IMR-90 (cell line): ENCODE data around the gene SCTR. TPM values are rescaled to one million over a fixed set of nuclear protein-coding genes. Genes with fewer than 3 reads are reported as not detected.

Experiments
- ATAC-seq: fragments of 200-7000 bp; cut with Tn5 transposase; 2 replicates; pipeline ENCODE4 v1.9.1; 2020; ENCODE audit warnings: low read depth, mild to moderate bottlenecking, moderate library complexity
- BruUV-seq: library from RNA; stranded (reverse); fragments of 400-500 nt; replicated peaks from 2 replicates; lab custom pipeline; 2021; lab: Mats Ljungman, UMichigan
- CTCF ChIA-PET: fragments of 300-600 bp; formaldehyde crosslinking; extraction: SDS; loops from one replicate; lab custom pipeline; 2021; ENCODE audit warnings: antibody characterized with exemption; lab: Yijun Ruan, JAX
- POLR2A ChIA-PET: fragments of 300-600 bp; sonication (Branson Sonifier 250); formaldehyde crosslinking; loops from one replicate; lab custom pipeline; 2022; ENCODE audit warnings: antibody characterized with exemption; ENCODE audit not compliant: unreplicated experiment; lab: Charles Lee
- DNase-seq: peaks from one replicate; pipeline ENCODE4 v3.0.0; 2013
- H2AFZ ChIP-seq: replicated peaks from 2 replicates; pipeline ENCODE3; 2013; ENCODE audit warnings: low read length, mild to moderate bottlenecking; ENCODE audit not compliant: poor library complexity
- H2AK5ac ChIP-seq: 2 replicates; pipeline ENCODE4 v1.6.1; 2013; ENCODE audit warnings: low read depth, low read length, inconsistent platforms
- H2AK9ac ChIP-seq: replicated peaks from 2 replicates; pipeline ENCODE3; 2013; ENCODE audit warnings: mild to moderate bottlenecking, low read depth, low read length, moderate library complexity; ENCODE audit not compliant: poor library complexity
- H2BK120ac ChIP-seq: 2 replicates; pipeline ENCODE4 v1.6.1; 2013; ENCODE audit warnings: low read depth, low read length, inconsistent platforms
- H2BK15ac ChIP-seq: 3 replicates; pipeline ENCODE4 v1.6.1; 2013; ENCODE audit warnings: low read depth, low read length, inconsistent platforms
- H2BK20ac ChIP-seq: 2 replicates; pipeline ENCODE4 v1.6.1; 2013; ENCODE audit warnings: low read depth, mild to moderate bottlenecking, inconsistent platforms, low read length, moderate library complexity
- H2BK5ac ChIP-seq: 2 replicates; pipeline ENCODE4 v1.6.1; 2013; ENCODE audit warnings: mild to moderate bottlenecking, low read depth, low read length, inconsistent platforms; ENCODE audit not compliant: poor library complexity, severe bottlenecking
- H3K14ac ChIP-seq: replicated peaks from 2 replicates; pipeline ENCODE4 v1.6.1; 2013; ENCODE audit warnings: low read depth, low read length, inconsistent platforms
- H3K18ac ChIP-seq: 2 replicates; pipeline ENCODE4 v1.6.1; 2013; ENCODE audit warnings: low read depth, low read length, control low read depth
- H3K23ac ChIP-seq: 2 replicates; pipeline ENCODE4 v1.6.1; 2013; ENCODE audit warnings: low read depth, low read length, inconsistent platforms
- H3K27ac ChIP-seq: 2 replicates; pipeline ENCODE4 v1.5.1; 2013; ENCODE audit warnings: mild to moderate bottlenecking, control low read depth, low read length; ENCODE audit not compliant: insufficient read depth
- H3K27me3 ChIP-seq: 2 replicates; pipeline ENCODE4 v1.6.1; 2013; ENCODE audit warnings: low read length; ENCODE audit not compliant: control insufficient read depth, insufficient read depth
- H3K36me3 ChIP-seq: 2 replicates; pipeline ENCODE4 v1.6.1; 2013; ENCODE audit warnings: low read length, mixed read lengths; ENCODE audit not compliant: control insufficient read depth, insufficient read depth
- H3K4ac ChIP-seq: 2 replicates; pipeline ENCODE4 v1.6.1; 2013; ENCODE audit warnings: low read depth, low read length, inconsistent platforms
- H3K4me1 ChIP-seq: 2 replicates; pipeline ENCODE4 v1.6.1; 2013; ENCODE audit warnings: low read length, mixed read lengths; ENCODE audit not compliant: control insufficient read depth, insufficient read depth
- H3K4me2 ChIP-seq: 2 replicates; pipeline ENCODE4 v1.6.1; 2013; ENCODE audit warnings: low read depth, mild to moderate bottlenecking, control low read depth, low read length, moderate library complexity
- H3K4me3 ChIP-seq: 2 replicates; pipeline ENCODE4 v1.5.1; 2013; ENCODE audit warnings: low read depth, mild to moderate bottlenecking, control low read depth, low read length, moderate library complexity; ENCODE audit not compliant: insufficient read depth
- H3K56ac ChIP-seq: 2 replicates; pipeline ENCODE4 v1.6.1; 2013; ENCODE audit warnings: low read length, inconsistent platforms; ENCODE audit not compliant: insufficient read depth; ENCODE audit errors: extremely low read depth
- H3K79me1 ChIP-seq, 2 experiments: 2 replicates each; pipeline ENCODE4 v1.6.1; 2013; ENCODE audit warnings: low read length in 2 of 2, inconsistent platforms in 1 of 2, low read depth in 1 of 2
- H3K9ac ChIP-seq: 2 replicates; pipeline ENCODE4 v1.6.1; 2013; ENCODE audit warnings: low read depth, low read length, control low read depth
- H3K9me1 ChIP-seq: 2 replicates; pipeline ENCODE4 v1.6.1; 2013; ENCODE audit warnings: low read length, inconsistent platforms; ENCODE audit not compliant: insufficient read depth
- H3K9me3 ChIP-seq: 2 replicates; pipeline ENCODE4 v1.6.1; 2013; ENCODE audit warnings: low read length; ENCODE audit not compliant: control insufficient read depth, insufficient read depth
- H4K20me1 ChIP-seq: 2 replicates; pipeline ENCODE4 v1.6.1; 2013; ENCODE audit warnings: low read length, inconsistent platforms; ENCODE audit not compliant: insufficient read depth
- H4K5ac ChIP-seq: 2 replicates; pipeline ENCODE4 v1.6.1; 2013; ENCODE audit warnings: mild to moderate bottlenecking, low read depth, low read length, control low read depth
- H4K8ac ChIP-seq, 2 experiments: 2 replicates each; pipeline ENCODE4 v1.6.1; 2013; ENCODE audit warnings: low read depth in 2 of 2, low read length in 2 of 2, control low read depth in 1 of 2, inconsistent platforms in 1 of 2
- H4K91ac ChIP-seq: 2 replicates; pipeline ENCODE4 v1.6.1; 2013; ENCODE audit warnings: low read depth, low read length, inconsistent platforms; ENCODE audit not compliant: insufficient read depth
- BHLHE40 ChIP-seq: fragments of 150-350 bp; IDR thresholded peaks from 2 replicates; pipeline ENCODE4 v1.6.1; 2016; ENCODE audit warnings: mild to moderate bottlenecking, low read depth, low read length
- CEBPB ChIP-seq: IDR thresholded peaks from 2 replicates; pipeline ENCODE4 v1.6.1; 2012; ENCODE audit warnings: low read depth, low read length, improper control_type of control experiment
- CHD1 ChIP-seq: IDR thresholded peaks from 2 replicates; pipeline ENCODE4 v1.6.1; 2012; ENCODE audit warnings: low read depth, low read length, improper control_type of control experiment
- CTCF ChIP-seq: conservative IDR thresholded peaks from 2 replicates; pipeline ENCODE4 v1.5.1; 2012; ENCODE audit warnings: mild to moderate bottlenecking, low read depth, low read length, improper control_type of control experiment
- ELK1 ChIP-seq: fragments of 150-350 bp; IDR thresholded peaks from 2 replicates; pipeline ENCODE4 v1.6.1; 2016; ENCODE audit warnings: low read depth, mild to moderate bottlenecking, low read length, moderate library complexity, borderline replicate concordance
- FOS ChIP-seq: fragments of 150-350 bp; IDR thresholded peaks from 2 replicates; pipeline ENCODE4 v1.6.1; 2016; ENCODE audit warnings: low read depth, low read length
- MAFK ChIP-seq: IDR thresholded peaks from 2 replicates; pipeline ENCODE4 v1.6.1; 2012; ENCODE audit warnings: low read depth, low read length, improper control_type of control experiment
- MAZ ChIP-seq: IDR thresholded peaks from 2 replicates; pipeline ENCODE4 v1.6.1; 2012; ENCODE audit warnings: low read depth, mild to moderate bottlenecking, low read length, improper control_type of control experiment, moderate library complexity, borderline replicate concordance
- MXI1 ChIP-seq: IDR thresholded peaks from 2 replicates; pipeline ENCODE4 v1.6.1; 2012; ENCODE audit warnings: low read depth, mild to moderate bottlenecking, low read length, moderate library complexity, borderline replicate concordance
- NFE2L2 ChIP-seq: fragments of 150-350 bp; IDR thresholded peaks from 2 replicates; pipeline ENCODE4 v1.6.1; 2016; ENCODE audit warnings: low read depth, mild to moderate bottlenecking, low read length
- POLR2A ChIP-seq: IDR thresholded peaks from 2 replicates; pipeline ENCODE4 v1.6.1; 2012; ENCODE audit warnings: mild to moderate bottlenecking, low read depth, low read length
- RAD21 ChIP-seq: IDR thresholded peaks from 2 replicates; pipeline ENCODE4 v1.6.1; 2012; ENCODE audit warnings: low read length, improper control_type of control experiment
- RCOR1 ChIP-seq: IDR thresholded peaks from 2 replicates; pipeline ENCODE4 v1.6.1; 2012; ENCODE audit warnings: mild to moderate bottlenecking, low read length, improper control_type of control experiment; ENCODE audit not compliant: insufficient replicate concordance
- RFX5 ChIP-seq: IDR thresholded peaks from 2 replicates; pipeline ENCODE4 v1.8.0; 2012; ENCODE audit warnings: low read depth, mild to moderate bottlenecking, low read length, moderate library complexity
- SMC3 ChIP-seq: fragments of 150-350 bp; IDR thresholded peaks from 2 replicates; pipeline ENCODE4 v1.6.1; 2016; ENCODE audit warnings: low read depth, mild to moderate bottlenecking, antibody characterized with exemption, low read length, moderate library complexity
- USF2 ChIP-seq: fragments of 150-350 bp; IDR thresholded peaks from 2 replicates; pipeline ENCODE4 v1.6.1; 2017; ENCODE audit warnings: mild to moderate bottlenecking, antibody characterized with exemption, low read length, low read depth
- WGBS, 2 experiments: methylation state at CpG; one replicate each; pipeline versions ENCODE4 v1.1.5 to v1.1.7; 2013; ENCODE audit warnings: missing lambda C conversion rate in 2 of 2; ENCODE audit not compliant: insufficient read length in 1 of 2; ENCODE audit errors: extremely low coverage in 2 of 2; 5-methylcytosine and 5-hydroxymethylcytosine counted together
- dilution Hi-C: fragments of 300-500 bp; cut with HindIII; formaldehyde crosslinking; loops from one replicate; pipeline ENCODE4 v1.14.3; 2018; ENCODE audit warnings: low sequenced_read_pairs; ENCODE audit not compliant: unreplicated experiment
- in situ Hi-C: fragments of 300-500 bp; cut with MboI; formaldehyde crosslinking; loops from 3 replicates; pipeline ENCODE4 v1.14.3; 2019; ENCODE audit warnings: low sequenced_read_pairs, inconsistent platforms, mixed read lengths
- intact Hi-C: fragments of 100-400 bp; cut with micrococcal nuclease; formaldehyde crosslinking; loops from 2 replicates; pipeline ENCODE4 v1.10.0; 2022
- polyA plus RNA-seq, 3 experiments: library from polyadenylated mRNA; depleted of rRNA; stranded (reverse); fragments of >200 nt; gene quantifications; 2 replicates each; pipeline ENCODE4 v1.2.3, GENCODE V29; 2012; ENCODE audit warnings: low replicate concordance in 1 of 3
- total RNA-seq: library from RNA; depleted of rRNA; stranded (reverse); fragments of >200 nt; gene quantifications from 2 replicates; pipeline ENCODE4 v1.2.3, GENCODE V29; 2012

Gene SCTR
- total and polyA plus RNA-seq, 2 of the 4 experiments (the other 2 are of a cell fraction): not detected

GRCh38 chr2:119428488-119429224 is 95.6 kb downstream of the SCTR start:
- no peaks in the 10 kb centered on the region for H3K36me3 ChIP-seq
- ATAC-seq: no peak
- no TSS peak for BruUV-seq

More at GRCh38 chr2:119428488-119429224, 95.6 kb downstream of the SCTR start:
- Histone ChIP-seq H2BK15ac (no peak overlapping the region), H2BK20ac (no peak overlapping the region), H4K20me1 (no peaks in the 10 kb centered on the region), H2AFZ (no peak overlapping the region), H3K4me1 (peaks cover 3% of the 10 kb centered on the region; the same call in 1 of the 2 replicates), H3K79me1 (no peaks in the 10 kb centered on the region), H3K4me3 (no peak overlapping the region), H3K9me3 (no peaks in the 10 kb centered on the region; the same call in 1 of the 2 replicates), H3K9ac (no peak overlapping the region), H2AK9ac (no peak overlapping the region), H3K9me1 (no peaks in the 10 kb centered on the region), H3K4me2 (no peak overlapping the region), H3K27ac (no peak overlapping the region), H2AK5ac (no peak overlapping the region), H3K56ac (no peak overlapping the region), H4K5ac (no peak overlapping the region), H3K27me3 (peaks cover 63% of the 10 kb centered on the region), H2BK5ac (no peak overlapping the region), H4K91ac (no peak overlapping the region), H2BK120ac (no peak overlapping the region), H3K23ac (no peak overlapping the region), H3K14ac (no peak overlapping the region), H3K18ac (no peak overlapping the region), H3K4ac (no peak overlapping the region), H4K8ac (no peak overlapping the region)
- intact Hi-C loops (no loop called here), dilution Hi-C loops (no loop called here), in situ Hi-C loops (no loop called here)
- CTCF ChIA-PET: no interaction called here
- no peak for DNase-seq
- WGBS, 2 experiments: 83% methylated on average over 3 of the region's 7 CpGs; no CpG with 5 or more reads in 1 of the 2 experiments
- no peak for TF ChIP-seq CEBPB
- no peak for TF ChIP-seq RFX5
- no peak for TF ChIP-seq MXI1
- no peak for TF ChIP-seq BHLHE40
- no peak for TF ChIP-seq MAZ
- no peak for TF ChIP-seq RCOR1
- no peak for TF ChIP-seq POLR2A
- TF ChIP-seq FOS: no peak
- TF ChIP-seq USF2: no peak
- no peak for TF ChIP-seq SMC3
- no peak for TF ChIP-seq CTCF
- no peak for TF ChIP-seq CHD1
- TF ChIP-seq RAD21: no peak
- no peak for TF ChIP-seq ELK1
- no peak for TF ChIP-seq MAFK
- no peak for TF ChIP-seq NFE2L2
- POLR2A ChIA-PET: no interaction called here
